Measurements from ENCODE around the gene UGT1A10.

The UGT1A10 gene

GRCh38 chr2:233822101-233822771 is 186.0 kb downstream of the UGT1A10 start:
- TF ChIP-seq TAF1 (IDR thresholded peaks at IDR 0.05; ENCODE audit: low read depth), result no peak
- no peak for TF ChIP-seq ZBTB7A (IDR thresholded peaks at IDR 0.05; ENCODE audit: low read depth)
- no peak for TF ChIP-seq CEBPB (IDR thresholded peaks at IDR 0.05)

Data from Ishikawa (cell line).